SK-N-SH treated with all-trans-retinoic acid at 6 μM for 48 hours (cell line): ENCODE measurements around the gene ANK3.

ENCODE experiments used
- BACH2 ChIP-seq: fragments of 250-450 bp; sonication (Bioruptor Pico); IDR thresholded peaks from 2 replicates; pipeline ENCODE4 v1.9.0; 2021; ENCODE audit warnings: mild to moderate bottlenecking, borderline replicate concordance
- CSDC2 ChIP-seq: fragments of 250-450 bp; sonication (Bioruptor Pico); IDR thresholded peaks from 2 replicates; pipeline ENCODE4 v1.5.0; 2020; ENCODE audit warnings: mild to moderate bottlenecking, moderate library complexity
- RARB ChIP-seq: fragments of 250-450 bp; sonication (Bioruptor Pico); IDR thresholded peaks from 2 replicates; pipeline ENCODE4 v1.8.0; 2021; ENCODE audit warnings: mild to moderate bottlenecking, moderate library complexity
- ZFP3 ChIP-seq: fragments of 250-450 bp; sonication (Bioruptor Pico); IDR thresholded peaks from 2 replicates; pipeline ENCODE4 v1.5.0; 2020; ENCODE audit warnings: mild to moderate bottlenecking, moderate library complexity
- ZFP30 ChIP-seq: fragments of 450-650 bp; formaldehyde crosslinking; IDR thresholded peaks from 2 replicates; pipeline ENCODE4 v1.5.0; 2022; ENCODE audit warnings: mild to moderate bottlenecking, moderate library complexity
- ZNF565 ChIP-seq: fragments of 450-650 bp; formaldehyde crosslinking; conservative IDR thresholded peaks from 2 replicates; pipeline ENCODE4 v1.5.0; 2020; ENCODE audit warnings: low read depth, mild to moderate bottlenecking, moderate library complexity
- TF ChIP-seq, protein P1 (sequence below): fragments of 250-450 bp; sonication (Bioruptor Pico); IDR thresholded peaks from 2 replicates; pipeline ENCODE4 v1.5.1; 2020; ENCODE audit warnings: low read depth, mild to moderate bottlenecking, moderate library complexity
- TF ChIP-seq, protein P2 (sequence below): fragments of 250-450 bp; sonication (Bioruptor Pico); IDR thresholded peaks from 2 replicates; pipeline ENCODE4 v1.5.0; 2020; ENCODE audit warnings: mild to moderate bottlenecking, moderate library complexity

DNA sequence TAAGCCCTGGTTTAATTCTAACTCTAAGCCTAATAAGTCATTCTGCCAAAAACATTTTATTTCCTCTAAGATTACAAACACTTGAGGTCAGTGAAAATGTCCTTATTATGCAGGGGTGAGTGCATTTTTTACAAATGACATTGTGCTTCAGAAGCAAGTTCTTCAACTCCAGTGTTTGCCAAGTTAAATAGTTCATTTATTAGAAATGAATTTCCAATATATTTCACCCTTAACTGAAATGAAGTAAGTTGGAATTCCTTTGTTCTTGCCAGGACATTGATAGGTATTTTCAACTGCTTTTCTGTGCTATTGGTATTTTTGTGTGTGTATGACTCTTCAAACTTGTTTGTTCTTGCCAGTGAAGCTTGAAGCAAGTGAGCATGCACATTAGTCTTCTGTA lies 393.8 kb downstream of the ANK3 start:
- TF ChIP-seq, protein P1, sequence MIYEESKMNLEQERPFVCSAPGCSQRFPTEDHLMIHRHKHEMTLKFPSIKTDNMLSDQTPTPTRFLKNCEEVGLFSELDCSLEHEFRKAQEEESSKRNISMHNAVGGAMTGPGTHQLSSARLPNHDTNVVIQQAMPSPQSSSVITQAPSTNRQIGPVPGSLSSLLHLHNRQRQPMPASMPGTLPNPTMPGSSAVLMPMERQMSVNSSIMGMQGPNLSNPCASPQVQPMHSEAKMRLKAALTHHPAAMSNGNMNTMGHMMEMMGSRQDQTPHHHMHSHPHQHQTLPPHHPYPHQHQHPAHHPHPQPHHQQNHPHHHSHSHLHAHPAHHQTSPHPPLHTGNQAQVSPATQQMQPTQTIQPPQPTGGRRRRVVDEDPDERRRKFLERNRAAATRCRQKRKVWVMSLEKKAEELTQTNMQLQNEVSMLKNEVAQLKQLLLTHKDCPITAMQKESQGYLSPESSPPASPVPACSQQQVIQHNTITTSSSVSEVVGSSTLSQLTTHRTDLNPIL = no peak
- no peak for TF ChIP-seq BACH2
- no peak for TF ChIP-seq ZFP30
- TF ChIP-seq, protein P2, sequence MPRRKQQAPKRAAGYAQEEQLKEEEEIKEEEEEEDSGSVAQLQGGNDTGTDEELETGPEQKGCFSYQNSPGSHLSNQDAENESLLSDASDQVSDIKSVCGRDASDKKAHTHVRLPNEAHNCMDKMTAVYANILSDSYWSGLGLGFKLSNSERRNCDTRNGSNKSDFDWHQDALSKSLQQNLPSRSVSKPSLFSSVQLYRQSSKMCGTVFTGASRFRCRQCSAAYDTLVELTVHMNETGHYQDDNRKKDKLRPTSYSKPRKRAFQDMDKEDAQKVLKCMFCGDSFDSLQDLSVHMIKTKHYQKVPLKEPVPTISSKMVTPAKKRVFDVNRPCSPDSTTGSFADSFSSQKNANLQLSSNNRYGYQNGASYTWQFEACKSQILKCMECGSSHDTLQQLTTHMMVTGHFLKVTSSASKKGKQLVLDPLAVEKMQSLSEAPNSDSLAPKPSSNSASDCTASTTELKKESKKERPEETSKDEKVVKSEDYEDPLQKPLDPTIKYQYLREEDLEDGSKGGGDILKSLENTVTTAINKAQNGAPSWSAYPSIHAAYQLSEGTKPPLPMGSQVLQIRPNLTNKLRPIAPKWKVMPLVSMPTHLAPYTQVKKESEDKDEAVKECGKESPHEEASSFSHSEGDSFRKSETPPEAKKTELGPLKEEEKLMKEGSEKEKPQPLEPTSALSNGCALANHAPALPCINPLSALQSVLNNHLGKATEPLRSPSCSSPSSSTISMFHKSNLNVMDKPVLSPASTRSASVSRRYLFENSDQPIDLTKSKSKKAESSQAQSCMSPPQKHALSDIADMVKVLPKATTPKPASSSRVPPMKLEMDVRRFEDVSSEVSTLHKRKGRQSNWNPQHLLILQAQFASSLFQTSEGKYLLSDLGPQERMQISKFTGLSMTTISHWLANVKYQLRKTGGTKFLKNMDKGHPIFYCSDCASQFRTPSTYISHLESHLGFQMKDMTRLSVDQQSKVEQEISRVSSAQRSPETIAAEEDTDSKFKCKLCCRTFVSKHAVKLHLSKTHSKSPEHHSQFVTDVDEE (CRISPR knock-in tag) = no peak
- TF ChIP-seq RARB (CRISPR knock-in tag) = no peak
- TF ChIP-seq CSDC2 = no peak
- TF ChIP-seq ZNF565 = no peak
- no peak for TF ChIP-seq ZFP3 (CRISPR knock-in tag)
